GM12892 (cell line): ENCODE measurements around the gene IGSF10.

ENCODE experiments used
- POLR2A ChIP-seq: IDR thresholded peaks from 2 replicates; pipeline ENCODE4 v1.6.1; 2011; ENCODE audit warnings: low read depth, low read length, control low read depth
- POLR2AphosphoS5 ChIP-seq: IDR thresholded peaks from 2 replicates; pipeline ENCODE4 v1.6.1; 2011; ENCODE audit warnings: low read depth, low read length, control low read depth
- TAF1 ChIP-seq: IDR thresholded peaks from 2 replicates; pipeline ENCODE4 v1.6.1; 2011; ENCODE audit warnings: low read depth, mild to moderate bottlenecking, control low read depth, low read length, borderline replicate concordance

DNA sequence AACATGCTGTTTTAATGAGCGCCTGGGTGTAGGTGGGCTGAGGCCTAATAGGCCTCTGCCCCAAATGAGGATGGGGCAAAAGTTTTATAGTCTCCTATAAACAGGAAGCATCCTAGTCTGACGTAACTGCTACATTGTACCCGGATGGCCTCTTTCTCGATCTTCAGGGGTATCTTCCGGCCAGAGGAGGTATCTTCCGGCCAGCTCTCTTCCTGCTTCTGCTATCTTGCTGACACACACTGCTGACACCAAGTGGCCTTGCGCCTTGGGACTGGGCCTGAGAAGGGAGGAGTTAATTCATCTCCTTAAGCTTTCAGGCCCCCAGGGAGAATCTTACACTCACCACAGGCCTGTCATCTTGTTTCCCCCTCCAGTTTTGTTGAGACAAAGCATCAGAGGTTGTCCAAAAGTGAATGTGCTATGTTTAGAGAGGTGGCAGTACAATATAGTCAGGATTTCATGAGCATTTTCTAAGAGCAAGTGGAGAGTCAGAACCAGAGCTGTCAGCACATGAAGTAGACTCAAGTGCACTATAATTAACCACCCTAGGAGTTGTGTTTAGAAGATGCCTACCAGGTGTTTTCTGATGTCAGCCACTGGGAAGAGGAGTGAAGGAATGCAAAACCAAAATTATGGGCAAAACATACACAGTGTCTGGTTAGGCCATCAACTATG is 15.6 kb upstream of the IGSF10 start:
- TF ChIP-seq POLR2A (no peak), TAF1 (no peak), POLR2AphosphoS5 (no peak)
